Body of pancreas (tissue), 4 donors: ENCODE data around the gene PLAAT4.

Experiments used
- CTCF ChIP-seq, 7 experiments: fragments of 450-650 bp in 4 of 7; fragments of 200-600 bp in 3 of 7; sonication (generic) in 3 of 7; IDR thresholded peaks; one replicate each; pipeline ENCODE4 v1.5.1; 2016 to 2019; ENCODE audit warnings: antibody characterized with exemption in 7 of 7
- POLR2A ChIP-seq, 3 donors: fragments of 450-650 bp; IDR thresholded peaks; one replicate each; pipeline ENCODE4 v1.6.1; 2016; ENCODE audit warnings: antibody characterized with exemption in 3 of 3, mild to moderate bottlenecking in 2 of 3

- TF ChIP-seq POLR2A (IDR thresholded peaks at IDR 0.05) (no peak), CTCF (IDR thresholded peaks at IDR 0.05) (no peak)
Measured at GRCh38 chr11:63492441-63492840, 44.2 kb upstream of the PLAAT4 start.
